HUDEP-2 (cell line): ENCODE measurements around the gene COL19A1.

Source experiments
- DNase-seq, 76 experiments: peaks; one replicate each; lab custom pipeline; 2025; ENCODE audit not compliant: unreplicated experiment in 76 of 76; lab: John Stamatoyannopoulos, UW

The COL19A1 gene

DNA sequence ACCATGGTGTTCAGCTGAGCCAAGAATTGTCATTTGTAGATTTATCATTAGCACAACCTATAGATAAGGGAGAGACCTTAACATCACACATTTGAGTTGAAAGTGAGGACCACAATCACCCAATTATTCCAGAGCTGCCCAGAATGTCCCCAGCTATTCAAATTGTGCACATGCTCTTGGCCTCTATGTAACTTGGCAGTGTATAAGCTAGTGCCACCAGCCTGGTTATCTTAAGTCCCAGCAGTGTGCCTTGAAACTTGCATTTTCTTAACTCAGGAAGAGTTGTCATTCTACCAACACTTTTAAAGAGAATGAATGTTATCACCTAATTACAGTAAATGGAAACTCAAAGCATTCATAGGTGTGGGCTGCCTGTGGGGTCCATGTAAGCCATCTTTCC, 245.4 kb downstream of the COL19A1 start:
- DNase-seq = no peak

DNA sequence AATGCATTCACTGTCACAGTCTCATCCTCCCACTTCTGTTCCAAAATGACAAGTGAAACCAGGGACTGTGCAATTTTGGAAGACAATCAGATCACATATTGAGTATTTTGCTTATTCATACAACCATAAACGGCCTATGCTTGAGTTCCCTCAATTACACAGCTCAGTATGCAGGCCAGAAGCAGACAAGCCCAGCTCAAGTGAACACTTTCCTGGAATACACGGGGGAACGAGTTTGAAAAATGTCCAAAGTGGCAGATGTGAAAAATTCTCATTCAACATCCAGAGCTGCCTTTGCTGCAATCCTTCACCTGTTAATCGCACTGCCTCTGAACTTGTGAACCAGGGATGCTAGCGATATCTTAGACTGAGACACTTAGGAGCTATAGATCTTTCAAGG, 246.4 kb downstream of the COL19A1 start:
- no peak for DNase-seq

DNA sequence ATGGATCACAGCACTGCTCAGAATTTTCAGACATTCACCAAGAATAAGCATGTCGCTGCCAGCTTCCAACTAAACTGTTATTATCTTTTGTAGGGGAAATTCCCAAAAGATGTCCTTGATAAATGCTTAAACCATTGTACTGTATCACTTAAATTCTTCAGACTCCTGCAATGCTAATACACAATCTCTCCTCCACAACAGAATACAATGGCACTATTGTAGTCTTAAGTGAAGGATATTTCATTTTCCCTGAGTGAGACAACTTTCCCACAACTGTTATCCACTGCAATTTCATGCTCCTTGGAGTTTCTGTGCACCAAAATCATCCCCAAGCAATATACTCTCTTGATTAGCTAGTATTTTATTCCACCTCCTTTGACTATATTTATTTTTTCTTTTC, 246.8 kb downstream of the COL19A1 start:
- DNase-seq = no peak

DNA sequence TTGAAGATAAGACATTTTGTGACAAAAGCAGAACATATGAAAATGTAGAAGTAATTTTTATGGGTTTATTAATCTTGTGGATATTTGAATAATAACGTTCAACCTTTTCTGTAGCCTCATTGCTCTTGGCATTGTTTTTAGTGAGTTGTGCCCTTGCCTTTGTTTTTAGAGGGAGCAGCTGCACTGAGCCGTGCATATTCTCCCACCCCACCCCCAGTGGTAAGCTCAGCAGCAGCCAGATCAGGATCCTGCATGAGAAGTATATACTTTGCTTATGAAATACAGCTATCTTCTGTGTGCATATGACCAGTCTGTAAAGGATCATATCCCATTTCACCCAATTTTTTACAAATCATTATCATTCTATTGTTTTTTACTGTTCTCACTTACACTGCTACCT, 252.3 kb downstream of the COL19A1 start:
- DNase-seq = no peak

DNA sequence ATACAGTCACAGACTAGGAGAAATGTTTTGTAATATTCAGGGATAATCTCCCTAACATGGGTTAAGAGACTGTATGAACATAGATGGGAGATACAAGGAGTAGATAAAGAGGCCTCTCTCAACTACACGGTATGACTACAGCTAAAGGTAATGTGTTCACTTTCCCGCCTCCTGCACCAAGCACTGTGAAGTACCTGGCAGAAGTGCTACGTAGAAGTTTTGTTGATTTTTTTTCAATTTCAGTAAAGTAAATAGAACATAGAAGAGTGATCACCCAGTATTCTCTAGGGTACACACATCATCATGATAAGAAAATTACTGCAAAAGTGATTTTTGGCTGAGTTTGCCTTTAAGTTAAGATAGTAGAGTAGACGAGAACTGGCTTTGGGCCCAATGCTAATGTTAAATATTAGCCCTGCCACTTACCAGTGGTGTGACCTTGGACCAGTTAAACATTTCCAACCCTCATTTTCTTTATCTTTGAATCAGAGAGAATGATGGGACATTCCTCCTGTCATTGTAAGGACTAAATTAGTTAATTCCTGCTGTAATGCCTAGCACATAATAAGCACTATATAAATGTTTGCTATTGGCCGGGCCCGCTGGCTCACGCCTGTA, 253.0 kb downstream of the COL19A1 start:
- DNase-seq = no peak

DNA sequence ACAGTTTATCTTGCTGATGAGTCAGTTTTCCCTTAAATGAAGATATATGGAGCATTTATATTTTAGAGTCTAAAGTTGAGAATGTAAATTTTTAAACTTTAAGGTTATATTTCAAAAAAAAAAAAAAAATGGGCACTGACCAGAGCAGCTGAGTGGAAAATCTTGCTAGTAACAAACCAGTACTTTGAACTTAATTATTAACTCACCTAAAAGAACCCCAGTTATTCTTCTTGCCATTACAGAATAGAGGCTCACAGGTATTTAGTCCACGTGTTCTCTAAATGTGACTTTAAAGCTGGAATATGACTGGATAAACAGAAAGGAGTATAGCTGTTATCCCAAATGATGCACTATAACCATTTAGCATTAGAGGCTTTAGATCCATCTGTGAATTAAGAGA, 258.1 kb downstream of the COL19A1 start:
- DNase-seq = no peak

DNA sequence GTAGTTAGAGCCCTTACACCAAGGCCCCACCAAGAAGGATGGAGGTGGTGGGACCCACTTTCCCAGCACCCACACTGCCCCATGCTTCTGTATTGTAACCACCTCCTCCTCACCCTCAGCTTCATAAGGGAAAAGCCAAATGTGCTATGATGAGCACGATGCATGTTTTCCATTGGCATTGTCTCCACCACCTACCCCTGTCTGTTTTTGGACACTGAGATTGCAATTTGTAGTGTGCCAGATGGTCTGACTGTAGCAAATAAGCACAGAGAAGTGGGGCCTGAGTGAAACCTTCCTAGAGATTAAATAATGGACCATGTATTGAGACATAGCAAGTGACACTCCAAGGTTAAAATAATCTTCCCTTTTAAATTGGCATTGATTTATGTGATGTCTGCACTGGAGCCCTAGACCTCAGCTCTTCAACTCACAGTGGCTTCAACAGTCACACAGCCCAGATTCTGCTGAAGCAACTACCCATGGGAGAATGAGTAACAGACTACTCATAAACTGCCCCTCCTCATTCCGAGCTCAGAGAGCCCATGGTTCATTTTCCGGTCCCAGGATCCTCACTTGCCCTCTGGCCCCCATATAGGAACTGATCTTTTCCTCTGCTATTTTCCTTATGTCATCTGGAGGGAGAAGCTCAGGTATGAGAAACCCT, 258.7 kb downstream of the COL19A1 start:
- DNase-seq = no peak

DNA sequence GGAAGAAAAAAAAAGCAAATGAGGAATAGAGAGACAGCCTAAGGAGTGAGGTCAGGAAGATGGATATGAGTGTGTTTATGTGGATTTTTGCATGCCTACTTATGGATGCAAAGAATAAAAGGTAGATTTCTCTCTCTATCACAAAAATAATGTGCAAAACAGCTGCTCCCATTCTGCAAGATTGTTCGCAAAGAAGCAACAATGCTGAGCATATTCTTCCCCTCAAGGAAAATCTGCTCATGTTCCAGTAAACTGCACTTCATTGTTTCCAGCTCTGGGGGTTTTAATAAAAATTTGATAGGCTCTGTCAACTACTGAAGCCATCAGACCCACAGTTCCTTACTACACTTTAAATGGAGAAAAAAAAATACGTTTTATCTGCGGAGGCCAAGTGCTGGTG, 259.2 kb downstream of the COL19A1 start:
- no peak for DNase-seq

DNA sequence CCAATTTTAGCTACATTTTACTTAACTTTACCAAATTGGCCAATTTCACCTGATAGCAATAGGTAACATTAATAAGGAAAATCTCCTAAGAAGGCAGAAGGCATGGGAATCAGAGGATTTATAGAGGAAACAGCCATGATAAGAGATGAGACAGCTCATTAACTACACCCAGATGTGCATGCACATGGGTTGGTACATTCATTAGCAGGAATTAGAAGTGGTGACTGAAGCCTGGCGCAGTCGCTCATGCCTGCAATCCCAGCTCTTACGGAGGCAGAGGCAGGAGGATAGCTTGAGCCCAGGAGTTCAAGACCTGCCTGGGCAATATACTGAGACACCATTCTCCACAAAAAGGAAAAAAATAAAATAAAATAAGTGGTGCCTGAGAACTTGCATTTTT, 263.0 kb downstream of the COL19A1 start:
- no peak for DNase-seq

DNA sequence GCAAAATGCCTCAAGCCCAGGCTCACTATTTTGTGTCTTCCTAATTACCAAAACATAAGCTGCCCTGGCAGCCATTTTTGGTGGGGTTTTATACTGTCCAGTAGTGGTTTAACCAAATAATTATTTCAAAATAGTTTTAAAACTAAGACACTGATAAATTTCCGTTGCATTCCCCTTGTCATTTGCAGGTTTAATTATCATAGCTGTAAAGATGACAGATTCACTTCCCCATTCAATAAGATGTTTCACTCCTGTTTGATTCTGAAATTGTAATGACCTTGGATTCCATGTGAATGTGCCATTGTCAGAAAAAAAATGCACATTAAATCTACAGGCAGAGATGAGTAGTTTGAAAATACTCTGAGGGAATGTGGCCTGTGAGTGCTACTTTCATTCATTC, 264.5 kb downstream of the COL19A1 start:
- no peak for DNase-seq

DNA sequence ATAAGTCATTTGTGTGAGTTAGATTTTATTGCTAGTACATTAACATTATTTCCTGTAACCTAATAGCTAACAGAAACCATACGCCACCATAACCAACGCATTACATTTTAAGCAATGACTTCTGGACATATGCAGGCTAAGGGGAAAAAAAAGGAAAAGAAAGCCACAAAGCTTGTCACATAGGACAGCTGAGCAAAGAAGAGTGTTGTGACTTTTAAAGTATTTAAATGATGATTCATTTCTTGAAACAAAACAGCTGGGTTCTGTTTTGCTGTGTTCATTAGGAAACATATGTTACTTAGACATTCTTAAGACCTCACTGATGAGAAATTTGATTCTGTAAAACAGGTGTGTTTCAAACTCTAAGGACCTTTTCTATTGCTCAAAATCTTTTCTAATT, 265.2 kb downstream of the COL19A1 start:
- DNase-seq = no peak

DNA sequence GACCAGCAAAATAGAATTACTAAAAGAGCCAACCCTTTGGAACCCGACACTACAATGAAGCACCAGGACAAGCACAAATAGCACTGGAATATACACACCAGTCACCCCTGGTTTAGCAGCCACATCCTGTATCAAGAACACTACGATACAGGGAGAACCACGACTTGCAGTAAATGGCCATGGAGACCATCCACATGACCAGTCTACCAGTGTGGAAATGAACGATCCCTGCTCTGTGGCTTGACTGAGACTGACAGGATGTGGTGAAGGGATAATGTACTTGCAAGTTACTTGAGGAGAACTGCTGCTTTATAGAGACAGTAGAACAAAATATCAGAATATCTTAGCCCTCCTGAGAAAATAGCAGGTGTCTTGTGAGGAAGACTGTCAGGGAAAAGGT, 266.9 kb downstream of the COL19A1 start:
- DNase-seq = no peak

DNA sequence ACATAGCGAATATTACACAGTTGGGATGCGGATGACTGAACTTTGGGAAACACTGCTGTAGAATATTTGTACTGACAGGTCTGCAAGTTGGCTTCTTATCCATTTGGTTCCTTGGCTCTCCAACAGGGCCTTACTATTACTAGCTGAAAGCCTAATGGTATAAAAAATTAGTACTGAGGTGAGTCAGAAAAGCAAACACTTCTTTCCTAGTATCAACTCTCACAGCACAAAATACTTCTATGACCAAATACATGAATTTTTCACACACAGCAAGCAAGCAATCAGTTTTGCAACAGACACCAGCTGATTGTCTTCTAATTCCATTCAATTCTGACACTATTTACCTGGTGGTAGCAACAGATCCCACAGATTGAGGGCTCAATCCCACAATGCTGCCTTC, 268.2 kb downstream of the COL19A1 start:
- no peak for DNase-seq

DNA sequence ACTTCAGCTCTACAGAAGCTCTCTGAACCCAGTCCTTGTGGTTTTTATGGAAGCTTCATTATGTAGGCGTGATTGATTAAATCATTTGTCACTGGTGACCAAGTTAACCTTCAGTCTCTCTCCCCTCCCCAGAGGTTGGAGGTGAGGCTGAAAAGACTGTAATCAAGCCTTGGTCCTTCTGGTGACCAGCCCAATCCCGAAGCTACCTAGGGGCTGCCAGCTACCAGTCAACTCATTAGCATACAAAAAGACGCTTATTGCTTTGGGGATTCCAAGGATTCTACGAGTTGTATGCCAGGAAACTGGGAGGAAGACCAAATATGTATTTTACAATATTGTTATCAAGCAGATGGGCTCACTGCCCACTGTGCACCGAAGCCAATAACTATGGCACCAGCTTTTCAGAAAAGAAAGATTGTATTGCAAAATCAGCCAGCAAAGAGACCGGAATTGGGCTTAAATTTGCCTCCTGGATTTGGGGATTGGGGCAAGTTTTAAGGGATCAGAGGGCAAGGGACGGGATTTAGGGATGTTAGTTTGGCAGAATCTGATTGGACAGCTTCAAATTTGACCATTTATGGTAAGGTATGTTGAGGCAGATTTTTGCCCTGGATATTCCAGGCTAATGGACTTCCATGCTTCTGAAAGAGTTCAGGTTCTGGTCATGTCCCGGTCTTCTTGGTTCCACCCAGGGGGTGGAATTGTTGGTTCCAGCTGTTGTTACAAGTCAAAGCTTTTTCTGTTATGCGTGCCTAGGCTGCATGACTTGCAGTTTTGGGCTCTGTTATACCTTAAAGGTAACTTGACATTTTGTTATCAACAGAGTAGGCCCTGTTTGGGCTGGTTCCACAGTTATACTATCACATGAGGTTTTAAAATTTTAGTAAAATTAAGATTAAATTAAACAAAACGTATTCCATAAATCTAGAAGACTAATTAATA, 269.1 kb downstream of the COL19A1 start:
- DNase-seq = no peak

DNA sequence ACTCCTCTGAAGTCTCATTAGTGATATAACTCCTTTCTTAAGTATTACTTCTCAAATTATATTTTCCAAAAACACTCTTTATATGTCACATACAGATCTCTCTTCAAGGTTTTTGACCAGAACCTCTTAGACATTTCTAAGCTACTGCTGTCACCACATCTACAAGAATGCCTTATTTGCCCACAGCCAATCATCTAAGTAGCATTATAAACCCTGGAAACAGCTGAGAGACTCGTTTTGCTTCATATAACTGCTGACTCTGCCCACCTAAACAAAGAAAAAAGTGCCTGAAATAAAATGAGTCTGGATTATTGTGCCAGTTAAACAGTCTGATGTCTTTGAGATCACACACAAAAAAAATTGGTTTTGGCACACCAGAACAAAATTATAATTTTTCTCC, 270.6 kb downstream of the COL19A1 start:
- DNase-seq = no peak

DNA sequence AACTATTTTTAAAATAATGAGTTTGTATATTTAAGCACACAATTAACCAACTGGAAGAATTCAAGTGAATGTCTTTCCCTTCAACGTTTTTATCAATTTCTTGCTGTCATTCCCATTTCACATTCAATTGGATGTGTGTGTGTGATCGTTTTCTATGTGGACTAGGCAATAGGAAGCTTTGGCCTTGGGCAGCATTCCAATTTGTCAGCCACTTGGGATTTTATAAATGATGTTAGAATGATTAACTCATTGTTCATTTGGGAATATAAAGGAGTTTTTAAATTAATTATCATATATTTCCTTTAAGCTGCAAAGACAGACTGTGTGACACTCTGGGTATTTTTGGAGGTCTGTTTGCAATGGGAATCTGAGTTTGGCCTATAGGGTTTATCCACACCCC, 274.1 kb downstream of the COL19A1 start:
- no peak for DNase-seq

DNA sequence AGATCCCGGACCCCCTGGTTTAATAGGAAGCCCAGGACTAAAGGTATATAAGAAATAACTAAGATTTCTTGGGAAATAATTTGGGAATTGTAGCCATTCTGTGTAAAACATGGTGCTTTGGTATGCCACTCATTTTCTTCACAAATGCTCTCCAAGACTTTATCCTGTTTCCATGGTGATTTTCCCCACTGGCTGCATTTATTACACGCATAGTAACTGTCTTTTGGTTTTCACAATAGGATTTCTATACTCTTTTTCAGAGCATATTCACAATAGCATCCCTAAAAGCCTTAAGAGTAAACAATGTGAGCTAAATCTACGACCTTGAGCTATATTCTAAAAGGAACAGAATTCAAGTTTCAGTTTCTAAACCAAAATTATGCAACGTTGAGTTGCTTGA, 275.7 kb downstream of the COL19A1 start:
- no peak for DNase-seq

DNA sequence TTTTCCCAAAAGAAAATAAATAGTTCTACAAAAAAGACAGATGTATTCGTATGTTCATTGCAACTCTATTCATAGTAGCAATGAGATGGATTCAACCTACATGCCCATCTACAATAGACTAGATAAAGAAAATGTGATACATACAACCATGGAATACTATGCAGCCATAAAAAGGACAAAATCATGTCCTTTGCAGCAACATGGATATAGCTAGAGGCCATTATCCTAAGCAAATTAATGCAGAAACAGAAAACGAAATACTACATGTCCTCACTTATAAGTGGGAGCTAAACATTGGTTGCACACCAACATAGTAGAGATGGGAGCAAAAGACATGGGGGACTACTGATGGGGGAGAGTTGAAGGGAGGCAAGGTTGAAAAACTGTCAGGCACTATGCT, 278.8 kb downstream of the COL19A1 start:
- no peak for DNase-seq

DNA sequence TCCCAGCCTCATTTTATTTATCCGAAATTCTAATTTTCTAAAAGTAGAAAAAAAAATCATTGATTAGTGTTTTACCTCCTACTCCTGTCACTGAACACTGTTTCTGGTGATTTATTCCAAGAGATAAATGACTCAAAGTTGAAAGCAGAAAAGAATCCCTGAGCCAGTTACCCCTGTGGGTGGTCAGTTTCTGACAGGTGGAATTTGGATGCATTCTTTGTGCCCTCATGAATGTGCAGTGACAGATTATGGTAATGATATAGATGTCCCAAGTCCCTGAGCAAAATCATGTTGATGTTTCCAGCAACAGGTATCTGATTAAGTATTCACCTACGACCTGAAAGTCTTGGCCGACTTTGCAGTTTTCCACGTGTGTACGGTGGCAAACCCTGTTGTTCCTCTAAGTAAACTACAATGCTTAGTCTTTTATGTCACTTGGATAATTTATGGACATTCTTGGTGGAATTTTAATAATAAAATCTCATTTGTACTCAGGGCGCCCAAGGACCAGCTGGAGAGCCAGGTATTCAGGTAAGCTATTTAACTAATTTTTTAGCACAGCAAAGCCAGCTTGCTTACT, 282.9 kb downstream of the COL19A1 start:
- no peak for DNase-seq

DNA sequence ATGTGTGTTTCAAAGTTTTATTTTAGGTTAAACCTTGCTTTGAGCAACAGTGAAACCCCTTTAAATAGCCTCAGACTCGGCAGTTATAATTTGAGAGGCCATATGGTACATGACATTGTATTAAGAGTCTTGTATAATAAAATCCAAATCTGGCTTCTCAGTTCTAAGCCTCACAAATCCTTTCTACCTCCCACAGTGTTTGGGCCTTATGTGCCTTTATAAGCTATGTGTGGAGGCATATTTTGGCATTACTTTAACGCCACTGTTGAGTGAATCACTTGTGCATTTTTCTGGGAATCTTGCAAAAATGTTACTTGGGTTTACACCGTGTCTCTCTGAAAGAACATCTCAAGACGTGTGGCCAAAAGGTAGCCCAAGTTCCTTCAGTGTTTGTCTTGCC, 284.2 kb downstream of the COL19A1 start:
- DNase-seq = no peak

DNA sequence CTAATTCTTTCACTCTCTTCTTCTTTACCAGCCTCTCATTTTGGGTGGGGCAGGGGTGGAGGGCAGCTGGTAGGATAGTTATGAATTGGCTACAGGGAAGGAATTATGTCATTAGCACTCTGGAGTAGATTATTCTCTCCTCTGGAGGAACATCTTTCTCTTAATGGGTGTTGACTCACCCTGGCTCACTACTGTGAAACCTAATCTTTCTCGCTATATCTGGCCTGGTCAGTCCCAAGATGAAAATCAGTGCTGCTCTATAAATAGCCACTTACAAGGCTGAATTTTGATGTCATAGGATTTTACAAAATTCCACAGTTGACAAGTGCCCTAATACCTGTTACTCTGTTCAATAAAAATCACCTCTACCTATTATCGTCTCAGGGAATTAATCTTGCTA, 285.3 kb downstream of the COL19A1 start:
- no peak for DNase-seq
